GM12878 (cell line): ENCODE measurements around the gene TNK2. TPM values are rescaled to one million over a fixed set of nuclear protein-coding genes. Genes with fewer than 3 reads are reported as not detected.
"Not testable (repeated sequence)": the region's sequence is repeated elsewhere in the genome, so short reads cannot be mapped to it uniquely, and the experiment has no call there.

Source experiments
- ATAC-seq: fragments of 200-7000 bp; cut with Tn5 transposase; 3 replicates; pipeline ENCODE4 v1.9.1; 2020; ENCODE audit warnings: mild to moderate bottlenecking, moderate library complexity
- BruUV-seq: library from RNA; stranded (reverse); fragments of 400-500 nt; replicated peaks from 2 replicates; lab custom pipeline; 2021; lab: Mats Ljungman, UMichigan
- CTCF ChIA-PET: fragments of 300-600 bp; sonication (Branson Sonifier 250); formaldehyde crosslinking; extraction: SDS; loops from one replicate; lab custom pipeline; 2021; ENCODE audit warnings: inconsistent platforms; lab: Yijun Ruan, JAX
- POLR2A ChIA-PET: fragments of 350-600 bp; formaldehyde crosslinking; extraction: SDS; loops from one replicate; lab custom pipeline; 2021; ENCODE audit warnings: inconsistent platforms; lab: Charles Lee
- RAD21 ChIA-PET: fragments of 300-600 bp; sonication (Branson Sonifier 250); formaldehyde crosslinking; loops from one replicate; lab custom pipeline; 2023; ENCODE audit warnings: antibody characterized with exemption; ENCODE audit not compliant: unreplicated experiment; lab: Charles Lee
- SMC1A ChIA-PET: fragments of 300-600 bp; sonication (Branson Sonifier 250); formaldehyde crosslinking; loops from one replicate; lab custom pipeline; 2023; ENCODE audit not compliant: unreplicated experiment, uncharacterized antibody; lab: Charles Lee
- DNase-seq: peaks from one replicate; pipeline ENCODE4 v3.0.0-alpha.2; 2011; ENCODE audit warnings: low read depth, low spot score
- FAIRE-seq: peaks from 3 replicates; lab custom pipeline; 2011; peaks lifted over from hg19 to GRCh38; lab: Jason Lieb, UNC
- H2AFZ ChIP-seq: 2 replicates; pipeline ENCODE4 v1.6.0; 2011; ENCODE audit warnings: low read depth, low read length, control low read depth; ENCODE audit not compliant: control insufficient read depth
- H3K27ac ChIP-seq: 2 replicates; pipeline ENCODE4 v1.5.1; 2011; ENCODE audit warnings: control low read depth; ENCODE audit not compliant: control insufficient read depth, insufficient read depth
- H3K27me3 ChIP-seq, 2 experiments: replicated peaks in 1 of 2; 2 replicates each; pipeline versions ENCODE4 v1.6.0 to v1.6.1; 2011; ENCODE audit warnings: low read length in 1 of 2; ENCODE audit not compliant: control insufficient read depth in 2 of 2, insufficient read depth in 2 of 2
- H3K36me3 ChIP-seq, 2 experiments: 2 replicates each; pipeline ENCODE4 v1.5.1; 2011; ENCODE audit warnings: low read length in 1 of 2; ENCODE audit not compliant: control insufficient read depth in 2 of 2, insufficient read depth in 2 of 2
- H3K4me1 ChIP-seq: 2 replicates; pipeline ENCODE4 v1.6.1; 2011; ENCODE audit warnings: mild to moderate bottlenecking, low read length, moderate library complexity, mixed read lengths; ENCODE audit not compliant: control insufficient read depth, insufficient read depth
- H3K4me2 ChIP-seq: 2 replicates; pipeline ENCODE4 v1.6.0; 2011; ENCODE audit warnings: control low read depth; ENCODE audit not compliant: control insufficient read depth, insufficient read depth
- H3K4me3 ChIP-seq: fragments of 200-600 bp; sonication (generic); 2 replicates; pipeline ENCODE4 v1.5.1; 2016
- H3K79me2 ChIP-seq: 2 replicates; pipeline ENCODE4 v1.6.0; 2011; ENCODE audit warnings: low read length; ENCODE audit not compliant: control insufficient read depth, insufficient read depth
- H3K9ac ChIP-seq: 2 replicates; pipeline ENCODE4 v1.8.0; 2011; ENCODE audit warnings: low read length, control low read depth, mixed read lengths; ENCODE audit not compliant: control insufficient read depth, insufficient read depth
- H3K9me3 ChIP-seq: replicated peaks from 3 replicates; pipeline ENCODE4 v1.5.1; 2011; ENCODE audit warnings: mild to moderate bottlenecking, low read length; ENCODE audit not compliant: control insufficient read depth, insufficient read depth
- H4K20me1 ChIP-seq: 2 replicates; pipeline ENCODE4 v1.6.0; 2011; ENCODE audit not compliant: control insufficient read depth, insufficient read depth
- WGBS: methylation state at CpG from one replicate; pipeline ENCODE4 v1.1.6; 2016; ENCODE audit warnings: low lambda C conversion rate; ENCODE audit not compliant: insufficient replicate concordance, insufficient coverage; ENCODE audit errors: missing lambda C conversion rate; 5-methylcytosine and 5-hydroxymethylcytosine counted together
- in situ Hi-C: fragments of 300-500 bp; cut with MboI; formaldehyde crosslinking; loops from 9 replicates; pipeline ENCODE4 v1.14.3; 2018; ENCODE audit warnings: mixed read lengths
- intact Hi-C: fragments of 100-400 bp; cut with micrococcal nuclease; formaldehyde crosslinking; loops from one replicate; pipeline ENCODE4 v1.14.2; 2022; ENCODE audit not compliant: unreplicated experiment
- polyA plus RNA-seq, 11 experiments: library from polyadenylated mRNA; depleted of rRNA in 4 of 11; unstranded in 6 of 11; stranded (reverse) in 5 of 11; fragments of >200 nt; fragmentation: Nextera tagmentation in 4 of 11; fragmentation: Illumina TruSeq in 1 of 11; extraction: Ambion mirVana in 4 of 11; extraction: Trizol in 1 of 11; gene quantifications; 1 replicate in 1 of 11; 2 replicates in 10 of 11; pipeline versions ENCODE4 v1.2.1 to v1.2.3, GENCODE V29; 2011 to 2016; ENCODE audit warnings: inconsistent platforms in 2 of 11, missing spikeins in 2 of 11, low read depth in 1 of 11
- total RNA-seq, 4 experiments: library from RNA; depleted of rRNA in 3 of 4; stranded (reverse); fragments of >200 nt in 3 of 4; fragmentation: Illumina TruSeq in 1 of 4; extraction: Trizol in 1 of 4; gene quantifications; 2 replicates each; pipeline versions ENCODE4 v1.2.1 to v1.2.3, GENCODE V29; 2013 to 2021

Gene TNK2
- total and polyA plus RNA-seq, 10 of the 15 experiments (the other 5 are each of a cell fraction or from before 2014, with no cell fraction given) = 0.13 to 47.8 (median 10.8) TPM

- SMC1A ChIA-PET, H3K9ac ChIP-seq, H2AFZ ChIP-seq, FAIRE-seq, H3K9me3 ChIP-seq, H3K4me1 ChIP-seq, DNase-seq, H3K79me2 ChIP-seq, in situ Hi-C loops, POLR2A ChIA-PET, BruUV-seq, ATAC-seq, CTCF ChIA-PET, H3K4me2 ChIP-seq, H3K27me3 ChIP-seq, RAD21 ChIA-PET, H4K20me1 ChIP-seq, H3K36me3 ChIP-seq, H3K4me3 ChIP-seq, H3K27ac ChIP-seq, intact Hi-C loops: not testable (repeated sequence)
- 96% methylated on average over 4 of the region's 4 CpGs for WGBS
These were observed 41.8 kb upstream of the TNK2 start for GRCh38 chr3:195950164-195950563.

GRCh38 chr3:195946910-195947699, 38.8 kb upstream of the TNK2 start:
- H2AFZ ChIP-seq, FAIRE-seq, H3K27me3 ChIP-seq, BruUV-seq, CTCF ChIA-PET, H3K27ac ChIP-seq, H3K79me2 ChIP-seq, DNase-seq, H3K4me2 ChIP-seq, H3K4me3 ChIP-seq, SMC1A ChIA-PET, POLR2A ChIA-PET, H3K36me3 ChIP-seq, in situ Hi-C loops, H4K20me1 ChIP-seq, H3K9ac ChIP-seq, H3K4me1 ChIP-seq, RAD21 ChIA-PET, intact Hi-C loops, H3K9me3 ChIP-seq, ATAC-seq: not testable (repeated sequence)
- WGBS = 96% methylated on average over 20 of the region's 20 CpGs

GRCh38 chr3:195941265-195941815, 33.0 kb upstream of the TNK2 start:
- H3K27ac ChIP-seq, ATAC-seq, H3K9me3 ChIP-seq, DNase-seq, H3K36me3 ChIP-seq, POLR2A ChIA-PET, H3K9ac ChIP-seq, H3K27me3 ChIP-seq, FAIRE-seq, H3K4me3 ChIP-seq, H4K20me1 ChIP-seq, H3K4me2 ChIP-seq, H3K79me2 ChIP-seq, H3K4me1 ChIP-seq, H2AFZ ChIP-seq, in situ Hi-C loops, BruUV-seq: not testable (repeated sequence)
- ChIA-PET RAD21 (interaction anchor here (1.1 to 1.2 kb wide), 3 partner anchors 59 to 257 kb away, joined by 3 to 5 read pairs (median 5); no protein-coding TSS in a partner anchor), CTCF (interaction anchor here (1.1 to 1.2 kb wide), 2 partner anchors 58 to 61 kb away, joined by 4 to 5 read pairs; no protein-coding TSS in a partner anchor), SMC1A (interaction anchor here (1.2 to 1.3 kb wide), 2 partner anchors 59 to 61 kb away, joined by 5 read pairs; no protein-coding TSS in a partner anchor)
- intact Hi-C loops = loop anchor here (2.0 kb wide), 1 partner anchor 59 kb away; no protein-coding TSS in a partner anchor
- whole genome bisulfite sequencing = 91% methylated on average over 27 of the region's 27 CpGs
